Natural killer cell (primary cell): ENCODE data around the gene PTPRU. TPM values are rescaled to one million over a fixed set of nuclear protein-coding genes. Genes with fewer than 3 reads are reported as not detected.

Source experiments
- ATAC-seq, 3 donors: fragments of 150-1000 bp in 2 of 3; fragments of 200-7000 bp in 1 of 3; cut with Tn5 transposase; 1 replicate in 1 of 3; 2 replicates in 2 of 3; pipeline ENCODE4 v1.10.0; 2021; ENCODE audit warnings: mild to moderate bottlenecking in 2 of 3, moderate library complexity in 2 of 3
- DNase-seq, 2 donors: peaks; one replicate each; pipeline versions ENCODE4 v3.0.0 to v3.0.0-alpha.2; 2013 to 2021; ENCODE audit warnings: mixed read lengths in 1 of 2
- H3K27ac ChIP-seq: one replicate; pipeline ENCODE4 v1.5.1; 2013; ENCODE audit warnings: mild to moderate bottlenecking, low read length
- H3K27me3 ChIP-seq: one replicate; pipeline ENCODE4 v1.6.1; 2013; ENCODE audit warnings: low read length; ENCODE audit not compliant: control insufficient read depth, insufficient read depth
- H3K36me3 ChIP-seq: one replicate; pipeline ENCODE4 v1.6.1; 2013; ENCODE audit warnings: low read length; ENCODE audit not compliant: control insufficient read depth, insufficient read depth
- H3K4me1 ChIP-seq: one replicate; pipeline ENCODE4 v1.6.1; 2013; ENCODE audit warnings: low read length; ENCODE audit not compliant: control insufficient read depth, insufficient read depth
- H3K4me3 ChIP-seq: one replicate; pipeline ENCODE4 v1.5.1; 2013; ENCODE audit warnings: low read length
- H3K9me3 ChIP-seq: one replicate; pipeline ENCODE4 v1.6.1; 2013; ENCODE audit warnings: low read length; ENCODE audit not compliant: control insufficient read depth, insufficient read depth
- H3K27ac Mint-ChIP-seq, 2 donors: one replicate each; pipeline ENCODE4 v1.8.0; 2022; ENCODE audit warnings: mild to moderate bottlenecking in 2 of 2, mixed read lengths in 2 of 2, moderate library complexity in 1 of 2
- H3K27me3 Mint-ChIP-seq, 2 donors: one replicate each; pipeline ENCODE4 v1.8.0; 2022; ENCODE audit warnings: low read depth in 2 of 2, mixed read lengths in 2 of 2
- H3K36me3 Mint-ChIP-seq: one replicate; pipeline ENCODE4 v1.8.0; 2022; ENCODE audit warnings: mixed read lengths
- H3K4me1 Mint-ChIP-seq, 2 donors: one replicate each; pipeline ENCODE4 v1.8.0; 2022; ENCODE audit warnings: mixed read lengths in 2 of 2
- H3K4me3 Mint-ChIP-seq: one replicate; pipeline ENCODE4 v1.8.0; 2022; ENCODE audit warnings: mild to moderate bottlenecking, moderate library complexity, mixed read lengths
- H3K9me3 Mint-ChIP-seq, 2 donors: one replicate each; pipeline ENCODE4 v1.8.0; 2022; ENCODE audit warnings: mixed read lengths in 2 of 2
- WGBS: methylation state at CpG from one replicate; pipeline ENCODE4 v1.1.7; 2013; ENCODE audit warnings: missing lambda C conversion rate; ENCODE audit not compliant: insufficient coverage; 5-methylcytosine and 5-hydroxymethylcytosine counted together
- intact Hi-C: fragments of 100-400 bp; cut with micrococcal nuclease; formaldehyde crosslinking; loops from one replicate; pipeline ENCODE4 v1.14.2; 2022
- total RNA-seq, 4 donors: library from RNA; stranded (reverse); fragments of 120-200 nt in 1 of 4; gene quantifications; one replicate each; pipeline versions ENCODE4 v1.2.3 to v1.2.4, GENCODE V29; 2013 to 2022
- TF ChIP-seq, protein P1 (sequence below): fragments of 200-600 bp; IDR thresholded peaks from one replicate; pipeline ENCODE4 v1.8.0; 2022; ENCODE audit warnings: antibody characterized with exemption

The PTPRU gene
- total RNA-seq, 3 donors from 2014 or later (not counting 1 experiment from before 2014, with no cell fraction given): 0.54 to 1.6 (median 0.79) TPM

DNA sequence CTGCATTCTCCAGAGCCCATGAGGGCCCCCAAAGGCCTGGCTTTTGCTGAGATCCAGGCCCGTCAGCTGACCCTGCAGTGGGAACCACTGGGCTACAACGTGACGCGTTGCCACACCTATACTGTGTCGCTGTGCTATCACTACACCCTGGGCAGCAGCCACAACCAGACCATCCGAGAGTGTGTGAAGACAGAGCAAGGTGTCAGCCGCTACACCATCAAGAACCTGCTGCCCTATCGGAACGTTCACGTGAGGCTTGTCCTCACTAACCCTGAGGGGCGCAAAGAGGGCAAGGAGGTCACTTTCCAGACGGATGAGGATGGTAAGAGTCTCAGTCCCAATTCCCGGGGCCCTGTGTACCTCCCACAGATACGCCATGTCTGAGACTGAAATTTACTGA, 39.1 kb downstream of the PTPRU start:
- Histone ChIP-seq H3K27ac (no peak overlapping the region), H3K27me3 (no peaks in the 10 kb centered on the region), H3K9me3 (no peaks in the 10 kb centered on the region), H3K36me3 (no peaks in the 10 kb centered on the region), H3K4me3 (no peak overlapping the region), H3K4me1 (no peaks in the 10 kb centered on the region)
- H3K4me3 Mint-ChIP-seq: no peak overlapping the region
- TF ChIP-seq, protein P1, sequence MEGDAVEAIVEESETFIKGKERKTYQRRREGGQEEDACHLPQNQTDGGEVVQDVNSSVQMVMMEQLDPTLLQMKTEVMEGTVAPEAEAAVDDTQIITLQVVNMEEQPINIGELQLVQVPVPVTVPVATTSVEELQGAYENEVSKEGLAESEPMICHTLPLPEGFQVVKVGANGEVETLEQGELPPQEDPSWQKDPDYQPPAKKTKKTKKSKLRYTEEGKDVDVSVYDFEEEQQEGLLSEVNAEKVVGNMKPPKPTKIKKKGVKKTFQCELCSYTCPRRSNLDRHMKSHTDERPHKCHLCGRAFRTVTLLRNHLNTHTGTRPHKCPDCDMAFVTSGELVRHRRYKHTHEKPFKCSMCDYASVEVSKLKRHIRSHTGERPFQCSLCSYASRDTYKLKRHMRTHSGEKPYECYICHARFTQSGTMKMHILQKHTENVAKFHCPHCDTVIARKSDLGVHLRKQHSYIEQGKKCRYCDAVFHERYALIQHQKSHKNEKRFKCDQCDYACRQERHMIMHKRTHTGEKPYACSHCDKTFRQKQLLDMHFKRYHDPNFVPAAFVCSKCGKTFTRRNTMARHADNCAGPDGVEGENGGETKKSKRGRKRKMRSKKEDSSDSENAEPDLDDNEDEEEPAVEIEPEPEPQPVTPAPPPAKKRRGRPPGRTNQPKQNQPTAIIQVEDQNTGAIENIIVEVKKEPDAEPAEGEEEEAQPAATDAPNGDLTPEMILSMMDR: no peak
- no peaks in the 10 kb centered on the region for H3K4me1 Mint-ChIP-seq
- H3K27ac Mint-ChIP-seq: no peak overlapping the region
- H3K9me3 Mint-ChIP-seq: no peaks in the 10 kb centered on the region
- peaks cover 17 to 32% of the 10 kb centered on the region in 2 donors for H3K27me3 Mint-ChIP-seq
- intact Hi-C loops: no loop called here
- WGBS: 84% methylated on average over 13 of the region's 14 CpGs
- H3K36me3 Mint-ChIP-seq: no peaks in the 10 kb centered on the region
- DNase-seq: no peak
- ATAC-seq: no peak

DNA sequence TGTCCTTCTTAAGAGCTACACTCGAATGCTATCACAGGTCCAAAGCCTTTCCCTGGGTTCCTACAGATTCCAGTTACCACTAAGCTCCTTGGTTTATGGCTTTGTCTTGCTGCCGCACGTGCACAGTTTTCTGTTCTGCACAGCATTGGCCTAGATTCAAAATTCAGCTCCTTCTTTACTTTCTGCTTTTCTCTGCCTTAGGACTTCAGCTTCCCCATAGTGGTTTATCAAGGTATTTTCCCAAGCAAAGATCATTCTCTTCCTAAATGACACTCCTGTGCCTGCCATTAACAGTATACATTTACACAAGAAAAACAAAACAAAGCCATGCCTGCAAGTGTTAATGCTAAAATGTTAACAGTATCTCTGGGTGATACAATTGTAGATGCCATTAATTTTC, 41.8 kb downstream of the PTPRU start:
- ATAC-seq: no peak
- H3K4me3 Mint-ChIP-seq: no peak overlapping the region

DNA sequence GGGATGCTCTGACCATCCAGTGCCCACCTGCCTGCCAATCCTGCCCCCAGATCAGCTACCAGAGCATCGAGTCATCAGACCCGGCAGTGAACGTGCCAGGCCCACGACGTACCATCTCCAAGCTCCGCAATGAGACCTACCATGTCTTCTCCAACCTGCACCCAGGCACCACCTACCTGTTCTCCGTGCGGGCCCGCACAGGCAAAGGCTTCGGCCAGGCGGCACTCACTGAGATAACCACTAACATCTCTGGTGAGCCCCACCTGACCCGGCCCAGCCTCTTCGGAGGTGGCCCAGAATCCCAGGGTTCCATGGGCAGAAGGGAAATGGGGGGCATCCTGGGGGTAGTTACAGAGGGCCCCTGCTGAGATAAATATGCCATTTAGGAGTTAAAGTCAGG, 43.1 kb downstream of the PTPRU start:
- Mint-ChIP-seq H3K4me3 (no peak overlapping the region), H3K4me1 (peaks cover 6 to 10% of the 10 kb centered on the region in 2 donors), H3K27ac (no peak overlapping the region), H3K36me3 (no peaks in the 10 kb centered on the region), H3K9me3 (no peaks in the 10 kb centered on the region), H3K27me3 (peaks cover 6 to 7% of the 10 kb centered on the region in 2 donors)
- ATAC-seq (no peak), DNase-seq (no peak)
- 95% methylated on average over 13 of the region's 13 CpGs for WGBS
- Histone ChIP-seq H3K27me3 (no peaks in the 10 kb centered on the region), H3K4me3 (no peak overlapping the region), H3K36me3 (no peaks in the 10 kb centered on the region), H3K27ac (no peak overlapping the region), H3K9me3 (no peaks in the 10 kb centered on the region), H3K4me1 (peaks cover 6% of the 10 kb centered on the region)
- intact Hi-C loops: no loop called here
- TF ChIP-seq, protein P1: no peak

More for the DNA sequence above, 41.8 kb downstream of the PTPRU start:
- Mint-ChIP-seq H3K4me1 (peaks cover 0 to 4% of the 10 kb centered on the region in 2 donors), H3K9me3 (no peaks in the 10 kb centered on the region), H3K36me3 (no peaks in the 10 kb centered on the region), H3K27me3 (peaks cover 6 to 8% of the 10 kb centered on the region in 2 donors), H3K27ac (no peak overlapping the region)
- Histone ChIP-seq H3K4me1 (peaks cover under 1% of the 10 kb centered on the region), H3K9me3 (no peaks in the 10 kb centered on the region), H3K27ac (no peak overlapping the region), H3K4me3 (no peak overlapping the region), H3K36me3 (no peaks in the 10 kb centered on the region), H3K27me3 (no peaks in the 10 kb centered on the region)
- DNase-seq: no peak
- 72% methylated on average over 3 of the region's 3 CpGs for WGBS
- intact Hi-C loops: no loop called here
- TF ChIP-seq, protein P1: no peak

DNA sequence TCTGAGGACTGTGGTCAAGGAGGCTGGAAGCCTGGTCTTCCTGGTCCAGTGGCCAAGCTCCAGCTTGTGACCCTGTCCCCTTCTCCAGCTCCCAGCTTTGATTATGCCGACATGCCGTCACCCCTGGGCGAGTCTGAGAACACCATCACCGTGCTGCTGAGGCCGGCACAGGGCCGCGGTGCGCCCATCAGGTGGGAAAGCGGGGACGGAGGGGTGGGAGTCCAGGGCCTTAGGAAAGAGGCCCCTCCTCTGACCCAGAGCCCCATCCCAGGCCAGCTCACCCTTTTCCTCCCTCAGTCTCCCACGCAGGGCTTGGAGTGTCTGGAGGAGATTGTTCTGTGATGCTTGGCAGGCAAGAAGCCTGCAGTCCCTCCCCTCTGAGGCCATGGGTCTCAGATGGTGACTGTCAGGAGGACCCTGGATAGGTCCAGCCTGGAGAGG, 43.6 kb downstream of the PTPRU start:
- Histone ChIP-seq H3K4me3 (no peak overlapping the region), H3K9me3 (no peaks in the 10 kb centered on the region), H3K27me3 (no peaks in the 10 kb centered on the region), H3K4me1 (peaks cover 6% of the 10 kb centered on the region), H3K27ac (no peak overlapping the region), H3K36me3 (no peaks in the 10 kb centered on the region)
- Mint-ChIP-seq H3K27ac (no peak overlapping the region), H3K4me3 (no peak overlapping the region), H3K9me3 (no peaks in the 10 kb centered on the region), H3K4me1 (peaks cover 6 to 10% of the 10 kb centered on the region in 2 donors), H3K36me3 (no peaks in the 10 kb centered on the region), H3K27me3 (peaks cover 6 to 7% of the 10 kb centered on the region in 2 donors)
- TF ChIP-seq, protein P1: no peak
- no peak for DNase-seq
- 96% methylated on average over 10 of the region's 11 CpGs for WGBS
- intact Hi-C loops: no loop called here
- ATAC-seq: no peak
